Hepatocyte (in vitro differentiated cells): ENCODE measurements around the gene RBBP8NL.

Experiments
- CTCF ChIP-seq: fragments of 200-600 bp; sonication (generic); IDR thresholded peaks from 2 replicates; pipeline ENCODE4 v1.5.1; 2016; ENCODE audit warnings: antibody characterized with exemption, mild to moderate bottlenecking; ENCODE audit not compliant: poor library complexity
- EZH2phosphoT487 ChIP-seq: fragments of 200-600 bp; sonication (generic); IDR thresholded peaks from one replicate; pipeline ENCODE4 v1.6.1; 2018; ENCODE audit warnings: antibody characterized with exemption, mild to moderate bottlenecking, low read depth, moderate library complexity; ENCODE audit not compliant: unreplicated experiment, severe bottlenecking

- TF ChIP-seq CTCF (peak; percentile 60), EZH2phosphoT487 (no peak)
These were observed 51.0 kb downstream of the RBBP8NL start for GRCh38 chr20:62376112-62377063.
